G401.6 (cell line): ENCODE results near the gene PPARG.

Experiments used
- FAIRE-seq: peaks from 2 replicates; lab custom pipeline; 2012; peaks lifted over from hg19 to GRCh38; lab: Jason Lieb, UNC

Gene PPARG

GRCh38 chr3:12345584-12346494, 57.0 kb downstream of the PPARG start:
- FAIRE-seq, result no peak

DNA sequence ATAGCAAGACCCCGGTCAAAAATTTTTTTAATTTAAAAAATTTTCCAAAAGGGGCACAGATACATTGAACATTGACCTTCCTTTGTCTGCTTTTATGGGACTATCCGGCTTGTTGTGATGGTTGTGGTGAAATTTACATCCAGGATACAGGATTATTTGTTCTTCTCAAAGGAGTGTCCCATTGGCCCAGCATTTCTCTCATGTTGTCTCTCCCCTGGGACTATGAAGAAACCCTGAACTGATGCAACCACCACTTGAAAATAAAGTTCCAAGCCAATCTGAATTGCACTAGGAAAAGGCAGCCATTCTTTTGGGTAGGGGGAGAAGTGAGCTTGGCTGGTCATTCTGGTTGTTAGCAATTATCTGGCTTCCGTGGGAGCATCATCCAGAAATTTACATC, 58.4 kb downstream of the PPARG start:
- FAIRE-seq, result no peak

- FAIRE-seq, result no peak
These were observed 61.3 kb downstream of the PPARG start for GRCh38 chr3:12349895-12350811.

GRCh38 chr3:12351145-12351544, 62.3 kb downstream of the PPARG start:
- FAIRE-seq, result no peak

GRCh38 chr3:12352253-12352652, 63.4 kb downstream of the PPARG start:
- FAIRE-seq, result no peak

DNA sequence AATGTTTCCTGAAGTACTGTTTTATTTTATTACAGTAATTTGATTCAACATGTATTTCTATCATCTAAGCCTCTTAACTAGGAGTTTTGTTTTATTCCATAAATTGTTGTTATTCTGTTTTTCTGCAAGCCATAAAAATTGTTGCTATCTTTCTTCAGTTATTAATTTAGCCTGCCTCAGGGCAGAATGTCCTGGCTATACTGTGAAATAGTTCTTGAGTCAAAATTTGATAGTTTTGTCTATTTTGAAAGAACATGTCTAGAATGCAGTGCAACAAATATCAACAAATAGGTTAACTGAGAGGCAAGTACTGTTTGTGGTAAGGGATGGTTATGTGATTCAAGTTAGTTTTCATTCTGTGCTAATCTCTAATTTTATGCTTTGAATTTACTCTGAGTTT, 63.9 kb downstream of the PPARG start:
- FAIRE-seq, result no peak

- no peak for FAIRE-seq
These were observed 65.1 kb downstream of the PPARG start for GRCh38 chr3:12353796-12354525.

DNA sequence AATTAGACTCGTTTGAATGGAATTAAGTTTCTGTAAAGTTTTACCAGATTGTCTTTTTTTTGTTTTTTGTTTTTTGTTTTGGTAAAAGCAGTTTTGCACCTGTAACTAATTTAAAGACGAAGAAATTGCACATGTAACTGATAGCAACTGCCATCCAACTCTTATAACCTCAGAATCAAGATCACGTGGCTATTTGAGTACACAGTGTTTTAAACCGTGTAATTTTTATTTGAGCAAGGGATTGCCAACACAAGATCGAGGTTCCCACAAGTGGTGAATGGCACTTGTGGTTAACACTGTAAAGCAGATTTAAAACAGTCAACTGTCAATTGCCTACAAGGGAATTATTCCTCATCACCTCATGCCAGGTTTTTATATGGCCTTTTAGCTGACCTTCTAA, 67.3 kb downstream of the PPARG start:
- no peak for FAIRE-seq

DNA sequence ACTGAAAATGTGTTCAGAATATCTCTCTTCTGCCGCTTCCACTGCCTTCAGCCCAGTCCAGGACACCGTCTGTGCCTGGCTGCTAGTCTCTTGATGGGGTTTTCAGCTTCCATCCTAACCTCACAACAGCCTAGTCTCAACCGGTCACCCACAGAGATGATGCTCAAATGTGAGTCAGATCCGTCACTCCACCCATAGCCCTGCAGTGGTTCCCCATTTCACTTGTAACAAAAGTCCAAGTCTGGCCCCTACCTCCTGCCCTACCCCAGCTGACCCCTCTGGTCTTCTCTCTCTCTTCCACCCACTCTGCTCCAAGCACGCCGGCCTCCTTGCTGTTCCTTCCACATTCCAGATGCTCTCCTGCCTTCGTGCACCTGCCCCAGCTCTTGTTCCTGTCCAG, 68.1 kb downstream of the PPARG start:
- no peak for FAIRE-seq

GRCh38 chr3:12357456-12357855, 68.6 kb downstream of the PPARG start:
- FAIRE-seq, result no peak

- FAIRE-seq, result no peak
These were observed 74.7 kb downstream of the PPARG start for GRCh38 chr3:12363397-12364195.

DNA sequence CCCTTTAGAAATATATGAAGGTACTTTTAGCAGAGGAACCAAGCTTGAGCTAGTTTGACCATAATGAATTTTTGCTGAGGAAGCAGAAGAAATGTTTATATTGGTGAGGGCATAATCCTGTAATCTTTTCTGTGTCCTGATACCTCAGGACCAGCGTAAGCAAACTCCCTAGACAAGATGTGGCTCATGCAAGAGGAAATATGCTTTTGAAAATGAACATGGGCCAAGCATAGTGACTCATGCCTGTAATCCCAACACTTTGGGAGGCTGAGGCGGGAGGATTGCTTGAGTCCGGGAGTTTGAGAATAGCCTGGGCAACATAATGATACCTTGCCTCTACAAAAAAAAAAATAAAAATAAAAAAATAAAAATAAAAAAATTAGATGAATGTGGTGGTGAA, 78.5 kb downstream of the PPARG start:
- FAIRE-seq, result no peak

GRCh38 chr3:12369029-12369428, 80.2 kb downstream of the PPARG start:
- FAIRE-seq, result no peak

GRCh38 chr3:12369598-12369997, 80.7 kb downstream of the PPARG start:
- FAIRE-seq, result no peak

DNA sequence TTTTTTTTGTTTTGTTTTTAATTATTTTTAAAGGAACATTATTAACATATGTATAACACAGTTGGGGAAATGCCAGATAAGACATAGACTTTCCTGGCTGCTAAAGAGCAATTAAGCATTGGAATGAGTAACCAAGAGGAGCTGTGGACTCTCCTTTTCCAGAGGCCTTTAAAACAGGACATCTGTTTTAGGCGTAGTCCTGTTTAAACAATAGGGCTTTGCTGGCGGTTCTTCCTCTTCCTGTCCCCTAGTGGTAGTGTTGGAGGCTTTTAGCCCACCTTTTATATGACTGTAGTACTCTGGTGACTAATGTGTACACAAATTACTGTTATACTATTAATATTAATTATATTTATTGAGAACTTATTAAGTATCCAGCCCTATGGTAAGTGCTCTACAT, 81.9 kb downstream of the PPARG start:
- no peak for FAIRE-seq

GRCh38 chr3:12371525-12372140, 82.8 kb downstream of the PPARG start:
- FAIRE-seq, result no peak

DNA sequence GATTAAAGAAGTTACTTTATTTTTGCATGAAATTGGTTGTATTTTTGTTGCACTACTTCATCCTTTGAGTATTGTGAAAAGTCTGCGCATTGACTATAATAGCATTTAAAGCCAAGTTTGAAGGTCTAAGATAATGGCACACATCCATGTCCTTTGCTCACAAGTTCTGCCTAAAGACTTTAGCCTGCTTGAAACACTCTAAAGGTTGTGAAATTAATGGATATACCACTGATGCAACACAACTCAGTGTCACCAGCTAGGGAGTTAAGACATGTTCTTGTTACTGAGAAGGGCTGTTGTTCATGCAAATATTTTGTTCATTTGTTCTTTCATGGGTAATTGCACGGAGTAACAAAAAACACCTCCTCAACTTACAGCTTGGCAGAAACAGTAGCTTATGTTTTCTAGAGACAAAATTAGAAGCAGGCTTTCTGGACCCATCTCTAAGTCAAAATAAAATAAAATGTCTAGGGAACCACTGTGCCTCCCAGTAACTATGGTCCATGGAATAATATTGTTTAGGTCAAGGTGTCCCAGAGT, 83.9 kb downstream of the PPARG start:
- FAIRE-seq, result no peak

DNA sequence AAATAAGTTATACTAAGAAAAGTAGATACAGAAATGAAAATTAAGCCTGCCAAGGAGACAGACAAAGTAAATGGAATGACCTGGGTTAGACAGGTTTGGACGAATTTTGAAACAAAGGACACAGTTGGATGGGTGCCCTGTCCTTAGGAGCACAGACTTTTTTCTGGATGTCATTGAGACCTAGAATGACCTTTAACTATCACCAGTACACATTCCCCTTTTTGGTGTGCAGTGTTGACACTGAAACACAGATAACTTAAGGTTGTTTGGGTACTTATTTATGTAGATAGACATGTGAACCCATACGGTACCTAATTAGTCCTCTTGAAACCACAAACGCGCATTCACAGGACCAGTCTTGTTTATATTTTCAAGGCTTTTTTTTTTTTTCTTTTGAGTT, 86.7 kb downstream of the PPARG start:
- no peak for FAIRE-seq

GRCh38 chr3:12379640-12380429, 91.0 kb downstream of the PPARG start:
- no peak for FAIRE-seq

DNA sequence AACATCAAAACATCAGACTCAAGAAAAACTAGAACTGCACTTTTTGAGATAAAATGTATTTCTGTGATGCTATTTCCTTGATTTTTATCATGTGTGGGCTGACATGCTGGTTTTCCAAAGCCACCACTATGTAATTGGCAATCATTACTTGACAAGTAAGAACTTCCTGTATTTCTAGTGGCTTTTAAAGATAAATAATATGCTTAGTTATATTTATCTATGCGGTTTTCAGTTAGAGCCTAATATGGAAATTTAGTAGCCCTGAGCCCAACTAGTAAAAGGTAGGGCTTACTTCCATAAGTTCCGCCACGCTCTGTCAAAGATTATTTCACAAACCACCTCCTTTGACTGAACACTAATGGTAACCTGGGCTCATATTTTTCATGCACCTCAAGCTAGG, 91.6 kb downstream of the PPARG start:
- FAIRE-seq, result no peak
